Fibroblast of peridontal ligament (primary cell): ENCODE results near the gene BATF3.

Source experiments
- DNase-seq: peaks from one replicate; pipeline ENCODE4 v3.0.0-alpha.2; 2010; ENCODE audit errors: extremely low read depth

Gene BATF3

GRCh38 chr1:212684521-212685090, 15.0 kb downstream of the BATF3 start:
- DNase-seq, result no peak

- DNase-seq, result no peak
These were observed 15.6 kb downstream of the BATF3 start for GRCh38 chr1:212684076-212684475.

- no peak for DNase-seq
These were observed 16.3 kb downstream of the BATF3 start for GRCh38 chr1:212683357-212683722.

- DNase-seq, result no peak
These were observed 18.8 kb downstream of the BATF3 start for GRCh38 chr1:212680680-212681389.

GRCh38 chr1:212678456-212679410, 20.9 kb downstream of the BATF3 start:
- DNase-seq, result no peak

- DNase-seq, result no peak
These were observed 22.1 kb downstream of the BATF3 start for GRCh38 chr1:212677573-212677972.

GRCh38 chr1:212677136-212677535, 22.5 kb downstream of the BATF3 start:
- DNase-seq, result no peak

GRCh38 chr1:212675675-212676074, 24.0 kb downstream of the BATF3 start:
- no peak for DNase-seq

GRCh38 chr1:212674872-212675271, 24.8 kb downstream of the BATF3 start:
- DNase-seq, result no peak

GRCh38 chr1:212671342-212672031, 28.2 kb downstream of the BATF3 start:
- peak; percentile 56 for DNase-seq

- DNase-seq, result no peak
These were observed 28.8 kb downstream of the BATF3 start for GRCh38 chr1:212670882-212671281.

GRCh38 chr1:212670301-212670700, 29.3 kb downstream of the BATF3 start:
- no peak for DNase-seq

GRCh38 chr1:212669600-212669999, 30.0 kb downstream of the BATF3 start:
- no peak for DNase-seq

GRCh38 chr1:212669102-212669501, 30.5 kb downstream of the BATF3 start:
- peak; percentile 65 for DNase-seq

GRCh38 chr1:212668477-212668876, 31.2 kb downstream of the BATF3 start:
- no peak for DNase-seq

- peak; percentile 98 for DNase-seq
These were observed 32.2 kb downstream of the BATF3 start for GRCh38 chr1:212667223-212668139.

- DNase-seq, result no peak
These were observed 33.4 kb downstream of the BATF3 start for GRCh38 chr1:212666116-212666775.

- DNase-seq, result peak; percentile 33
These were observed 34.2 kb downstream of the BATF3 start for GRCh38 chr1:212665241-212666115.
